ENCODE results near the gene STN1.

The STN1 gene

DNA sequence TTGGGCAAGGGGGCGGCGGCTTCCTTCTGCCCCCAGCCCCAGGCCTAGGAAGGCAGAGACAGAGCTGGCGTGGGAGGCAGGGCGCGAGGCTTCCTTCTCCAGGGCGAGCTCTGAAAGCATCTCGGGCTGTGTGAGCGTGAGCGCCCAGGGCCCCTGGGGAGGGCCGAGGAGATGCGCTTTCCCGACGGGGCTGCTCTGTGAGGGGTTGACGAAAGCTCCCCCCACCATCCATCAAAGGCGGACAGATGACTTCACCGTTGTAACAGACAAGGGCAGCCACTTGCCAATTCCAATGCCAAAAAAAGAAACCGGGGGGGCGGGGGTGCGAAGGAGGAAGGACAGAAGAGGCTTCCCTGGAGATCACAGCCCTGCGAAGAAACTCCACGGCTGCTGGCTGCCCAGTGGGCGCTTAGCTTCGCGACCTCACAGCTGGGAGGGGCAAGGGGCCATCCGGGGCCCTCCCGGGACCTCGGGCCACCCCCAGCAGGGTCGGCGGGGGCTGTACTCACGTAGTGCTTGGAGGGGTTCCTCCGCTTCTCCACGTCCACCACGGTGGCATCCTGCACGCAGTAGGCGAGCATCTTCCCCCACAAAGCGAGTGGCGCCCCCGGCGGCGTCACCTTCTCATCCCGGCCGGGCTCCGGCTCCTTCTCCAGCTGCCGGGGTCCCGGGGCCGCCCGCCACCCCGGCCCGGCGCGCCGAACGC, 63.1 kb downstream of the STN1 start:
- H3K27ac ChIP-seq: peak overlapping the region; percentile 46
- DNase-seq: peak; percentile 48
- TF ChIP-seq, protein P1, sequence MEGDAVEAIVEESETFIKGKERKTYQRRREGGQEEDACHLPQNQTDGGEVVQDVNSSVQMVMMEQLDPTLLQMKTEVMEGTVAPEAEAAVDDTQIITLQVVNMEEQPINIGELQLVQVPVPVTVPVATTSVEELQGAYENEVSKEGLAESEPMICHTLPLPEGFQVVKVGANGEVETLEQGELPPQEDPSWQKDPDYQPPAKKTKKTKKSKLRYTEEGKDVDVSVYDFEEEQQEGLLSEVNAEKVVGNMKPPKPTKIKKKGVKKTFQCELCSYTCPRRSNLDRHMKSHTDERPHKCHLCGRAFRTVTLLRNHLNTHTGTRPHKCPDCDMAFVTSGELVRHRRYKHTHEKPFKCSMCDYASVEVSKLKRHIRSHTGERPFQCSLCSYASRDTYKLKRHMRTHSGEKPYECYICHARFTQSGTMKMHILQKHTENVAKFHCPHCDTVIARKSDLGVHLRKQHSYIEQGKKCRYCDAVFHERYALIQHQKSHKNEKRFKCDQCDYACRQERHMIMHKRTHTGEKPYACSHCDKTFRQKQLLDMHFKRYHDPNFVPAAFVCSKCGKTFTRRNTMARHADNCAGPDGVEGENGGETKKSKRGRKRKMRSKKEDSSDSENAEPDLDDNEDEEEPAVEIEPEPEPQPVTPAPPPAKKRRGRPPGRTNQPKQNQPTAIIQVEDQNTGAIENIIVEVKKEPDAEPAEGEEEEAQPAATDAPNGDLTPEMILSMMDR (IDR thresholded peaks at IDR 0.05; ENCODE audit: low read depth, low read length): peak; percentile 52

DNA sequence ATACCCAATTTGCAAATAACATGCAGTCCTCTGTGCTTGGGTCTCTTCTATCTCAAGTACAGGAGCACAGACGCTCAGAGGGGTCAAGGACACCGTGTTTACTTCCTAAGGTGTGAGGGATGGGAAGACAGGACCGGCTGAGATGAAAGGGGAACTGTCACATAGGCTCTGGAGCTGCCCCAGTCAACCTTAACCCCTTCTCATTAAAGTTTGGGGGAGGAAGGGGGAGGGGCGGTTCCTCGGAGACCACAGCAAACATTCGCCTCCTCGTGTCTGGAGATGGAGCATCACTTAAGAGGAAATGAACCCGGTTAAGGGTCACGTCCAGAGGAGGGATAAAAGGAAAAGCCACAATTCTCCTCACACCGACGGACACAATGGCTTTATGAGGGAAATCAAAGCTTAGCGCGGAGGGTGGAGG, 63.7 kb downstream of the STN1 start:
- H3K27me3 ChIP-seq (ENCODE audit: insufficient read depth, low read depth, severe bottlenecking): no peaks in the 10 kb centered on the region
- no peaks in the 10 kb centered on the region for H3K36me3 ChIP-seq
- TF ChIP-seq, protein P1 (IDR thresholded peaks at IDR 0.05; ENCODE audit: low read depth, low read length): no peak
- H3K4me3 ChIP-seq (ENCODE audit: low read depth, low read length): peak overlapping the region; percentile 58
- no peak overlapping the region for H3K27ac ChIP-seq
- H3K9me3 ChIP-seq (ENCODE audit: severe bottlenecking): no peaks in the 10 kb centered on the region
- DNase-seq: peak; percentile 30

More for the DNA sequence above, 63.1 kb downstream of the STN1 start:
- Histone ChIP-seq H3K9me3 (ENCODE audit: severe bottlenecking) (no peaks in the 10 kb centered on the region), H3K27me3 (ENCODE audit: insufficient read depth, low read depth, severe bottlenecking) (no peaks in the 10 kb centered on the region), H3K36me3 (no peaks in the 10 kb centered on the region), H3K4me3 (ENCODE audit: low read depth, low read length) (peak overlapping the region; percentile 58)

DNA sequence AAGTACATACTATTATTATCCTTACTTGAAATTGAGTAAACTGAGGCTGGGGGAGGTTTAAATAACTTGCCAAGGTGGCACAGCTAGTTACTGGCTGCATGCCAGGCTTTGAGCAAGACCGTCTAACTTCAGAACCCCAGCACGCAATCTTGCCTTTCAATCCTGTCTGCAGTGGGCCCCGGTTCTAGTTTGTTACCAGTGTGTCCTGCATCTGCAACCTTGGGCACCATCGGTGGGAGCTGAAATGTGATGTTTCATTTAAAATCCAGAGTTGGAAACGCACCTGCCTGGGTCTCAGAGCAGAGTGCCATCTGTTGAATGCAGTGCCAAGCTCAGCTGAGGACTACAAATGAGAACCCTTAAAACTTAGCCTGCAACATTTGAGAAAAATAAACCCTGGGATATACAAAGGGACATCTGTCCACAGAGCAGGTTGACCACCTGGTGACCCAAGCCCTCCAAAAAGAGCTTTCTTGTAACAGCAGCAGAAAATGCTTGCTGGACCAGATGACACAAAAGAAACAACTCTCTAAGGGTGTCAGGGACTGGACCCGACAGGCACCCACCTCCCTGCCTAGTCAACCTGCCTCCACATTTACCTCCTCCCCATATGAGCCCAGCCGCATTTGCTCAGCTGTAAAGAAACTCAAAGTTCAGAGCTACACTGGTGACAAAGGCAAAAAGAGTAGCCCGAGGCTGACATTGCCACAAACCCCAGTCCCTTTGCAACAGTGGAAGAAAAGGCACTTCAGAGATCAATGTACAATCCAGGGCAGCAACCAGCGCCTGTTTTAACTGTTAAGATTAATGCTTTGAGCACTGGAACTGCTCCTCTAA, 64.3 kb downstream of the STN1 start:
- Histone ChIP-seq H3K4me3 (ENCODE audit: low read depth, low read length) (peak overlapping the region; percentile 58), H3K27ac (no peak overlapping the region), H3K9me3 (ENCODE audit: severe bottlenecking) (no peaks in the 10 kb centered on the region), H3K27me3 (ENCODE audit: insufficient read depth, low read depth, severe bottlenecking) (no peaks in the 10 kb centered on the region), H3K36me3 (no peaks in the 10 kb centered on the region)
- TF ChIP-seq, protein P1 (IDR thresholded peaks at IDR 0.05; ENCODE audit: low read depth, low read length): no peak
- DNase-seq: no peak

DNA sequence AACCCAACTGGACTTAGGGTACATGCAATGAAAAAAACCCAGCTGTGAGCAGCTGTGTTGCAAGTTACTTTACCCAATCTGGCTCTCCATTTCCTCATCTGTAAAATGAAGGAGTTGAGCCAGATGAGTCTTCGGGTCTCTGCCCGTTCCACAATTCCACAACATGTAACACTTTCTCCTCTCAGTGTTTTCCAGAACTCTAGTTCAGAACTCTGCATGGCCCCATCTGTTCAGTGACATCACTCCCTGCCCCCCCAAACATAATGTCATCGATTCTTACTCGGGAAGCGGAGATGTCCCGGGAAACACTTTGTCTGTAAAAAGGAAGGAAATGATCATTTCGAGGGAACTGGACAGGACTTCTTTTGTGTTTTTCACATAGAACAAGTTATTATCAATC, 65.1 kb downstream of the STN1 start:
- no peak overlapping the region for H3K27ac ChIP-seq
- DNase-seq: no peak
- no peaks in the 10 kb centered on the region for H3K36me3 ChIP-seq
- no peaks in the 10 kb centered on the region for H3K27me3 ChIP-seq (ENCODE audit: insufficient read depth, low read depth, severe bottlenecking)
- TF ChIP-seq, protein P1 (IDR thresholded peaks at IDR 0.05; ENCODE audit: low read depth, low read length): no peak
- no peak overlapping the region for H3K4me3 ChIP-seq (ENCODE audit: low read depth, low read length)
- no peaks in the 10 kb centered on the region for H3K9me3 ChIP-seq (ENCODE audit: severe bottlenecking)

DNA sequence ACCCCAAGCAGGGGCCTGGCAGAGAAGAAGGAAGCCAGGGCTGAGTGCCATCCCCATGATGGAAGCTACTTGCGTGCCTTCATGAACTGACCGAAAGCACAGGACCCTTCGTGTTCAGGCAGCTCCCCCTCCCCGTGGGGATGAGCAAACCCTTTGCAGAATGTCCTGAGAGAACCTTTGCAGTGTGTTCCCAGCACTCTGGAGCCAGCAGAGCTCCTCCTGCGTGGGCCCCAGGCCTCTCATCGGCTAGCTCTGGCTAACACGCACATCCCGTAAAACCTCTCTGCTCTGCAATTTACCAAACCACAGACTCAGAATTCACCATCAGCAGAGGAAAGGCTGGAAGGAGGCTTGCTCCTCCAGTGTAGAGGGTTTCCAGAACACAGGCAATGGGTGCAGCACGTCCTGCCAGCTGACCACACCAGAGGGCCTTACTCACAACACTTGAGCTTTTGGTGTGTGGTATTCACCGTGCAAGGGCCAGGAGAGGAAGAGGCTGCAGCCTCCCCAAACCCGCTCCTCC, 65.7 kb downstream of the STN1 start:
- no peak overlapping the region for H3K27ac ChIP-seq
- no peak for DNase-seq
- H3K4me3 ChIP-seq (ENCODE audit: low read depth, low read length): no peak overlapping the region
- no peaks in the 10 kb centered on the region for H3K36me3 ChIP-seq
- no peaks in the 10 kb centered on the region for H3K9me3 ChIP-seq (ENCODE audit: severe bottlenecking)
- TF ChIP-seq, protein P1 (IDR thresholded peaks at IDR 0.05; ENCODE audit: low read depth, low read length): no peak
- H3K27me3 ChIP-seq (ENCODE audit: insufficient read depth, low read depth, severe bottlenecking): no peaks in the 10 kb centered on the region
